Spleen (tissue), 11 donors: ENCODE data around the gene ENTPD8. TPM values are rescaled to one million over a fixed set of nuclear protein-coding genes. Genes with fewer than 3 reads are reported as not detected.

ENCODE experiments used
- DNase-seq: peaks from one replicate; pipeline ENCODE4 v3.0.0-alpha.2; 2020
- H3K27ac ChIP-seq, 8 donors: fragments of 200-600 bp; sonication (generic) in 7 of 8; 1 replicate in 4 of 8; 2 replicates in 4 of 8; pipeline versions ENCODE4 v1.5.0 to v1.8.0; 2016 to 2021; ENCODE audit warnings: inconsistent platforms in 4 of 8, mild to moderate bottlenecking in 4 of 8, moderate library complexity in 1 of 8
- H3K27me3 ChIP-seq, 7 donors: fragments of 200-600 bp; sonication (generic) in 6 of 7; replicated peaks in 1 of 7; 1 replicate in 4 of 7; 2 replicates in 3 of 7; pipeline versions ENCODE4 v1.5.0 to v1.8.0; 2016 to 2021; ENCODE audit warnings: inconsistent platforms in 3 of 7, mild to moderate bottlenecking in 1 of 7
- H3K36me3 ChIP-seq, 6 donors: fragments of 200-600 bp; sonication (generic) in 5 of 6; 1 replicate in 4 of 6; 2 replicates in 2 of 6; pipeline versions ENCODE4 v1.5.0 to v1.8.0; 2016 to 2021; ENCODE audit warnings: inconsistent platforms in 2 of 6
- H3K4me1 ChIP-seq, 6 donors: fragments of 200-600 bp; sonication (generic) in 5 of 6; 1 replicate in 3 of 6; 2 replicates in 3 of 6; pipeline versions ENCODE4 v1.5.0 to v1.8.0; 2016 to 2021; ENCODE audit warnings: inconsistent platforms in 3 of 6
- H3K4me3 ChIP-seq, 8 donors: fragments of 200-600 bp; sonication (generic) in 7 of 8; 1 replicate in 4 of 8; 2 replicates in 4 of 8; pipeline versions ENCODE4 v1.5.0 to v1.8.0; 2016 to 2021; ENCODE audit warnings: inconsistent platforms in 4 of 8, mild to moderate bottlenecking in 4 of 8, moderate library complexity in 2 of 8
- H3K9me3 ChIP-seq, 8 donors: fragments of 200-600 bp; sonication (generic) in 7 of 8; 1 replicate in 4 of 8; 2 replicates in 4 of 8; pipeline versions ENCODE4 v1.5.0 to v1.8.0; 2016 to 2021; ENCODE audit warnings: inconsistent platforms in 4 of 8
- CTCF ChIP-seq, 11 experiments: fragments of 200-600 bp in 7 of 11; fragments of 450-650 bp in 4 of 11; sonication (generic) in 4 of 11; IDR thresholded peaks in 8 of 11; conservative IDR thresholded peaks in 3 of 11; 1 replicate in 7 of 11; 2 replicates in 4 of 11; pipeline versions ENCODE4 v1.4.0 to v1.8.0; 2016 to 2021; ENCODE audit warnings: antibody characterized with exemption in 11 of 11, inconsistent platforms in 4 of 11, mild to moderate bottlenecking in 1 of 11
- POLR2A ChIP-seq, 3 donors: fragments of 450-650 bp; IDR thresholded peaks; one replicate each; pipeline ENCODE4 v1.5.1; 2017; ENCODE audit warnings: antibody characterized with exemption in 3 of 3, mild to moderate bottlenecking in 1 of 3
- POLR2AphosphoS5 ChIP-seq, 3 donors: sonication (generic); formaldehyde crosslinking; IDR thresholded peaks; one replicate each; pipeline ENCODE4 v1.5.1; 2017; ENCODE audit warnings: antibody characterized with exemption in 3 of 3
- WGBS, 5 donors: extraction: QIAGEN DNeasy Blood & Tissue Kit in 3 of 5; methylation state at CpG; one replicate each; pipeline versions ENCODE4 v1.1.5 to v1.1.7; 2013 to 2018; 5-methylcytosine and 5-hydroxymethylcytosine counted together
- intact Hi-C: fragments of 100-400 bp; cut with DNase I; formaldehyde crosslinking; loops from one replicate; pipeline ENCODE4 v1.15.0; 2023; ENCODE audit warnings: low total_unique reads
- polyA plus RNA-seq, 3 donors: library from polyadenylated mRNA; stranded (reverse); fragments of 200-250 nt; gene quantifications; one replicate each; pipeline ENCODE4 v1.2.1, GENCODE V29; 2013
- total RNA-seq, 7 donors: library from RNA; depleted of rRNA in 3 of 7; stranded (reverse); fragments of >200 nt in 3 of 7; fragmentation: NEBNext Ultra II Directional in 4 of 7; extraction: Animal tissue kit (Norgen Biotek cat#: 25700) in 4 of 7; gene quantifications; one replicate each; pipeline versions ENCODE4 v1.1.0 to v1.2.1, GENCODE V29; 2016 to 2021
- donor health status: healthy with polysubstance abuse.
- donor health status: DM: no; HTN: no; CAD: no; lungs with moderate emphysema.
- donor health status: DM: no; HTN: no; CAD: no.
- donor health status: Bipolar disorder and iron deficiency.
- donor health status: healthy.
- donor health status: DM: no; HTN: no; CAD: no.
- donor health status: DM: yes; HTN: yes; CAD: no.

ENTPD8 gene
- total and polyA plus RNA-seq, 10 donors = 0.07 to 0.37 (median 0.18) TPM; not detected in 4

- no peak overlapping the region for H3K4me3 ChIP-seq
- H3K4me1 ChIP-seq = peaks cover 0 to 17% (median 7%) of the 10 kb centered on the region in 6 donors
- DNase-seq = no peak
- intact Hi-C loops = no loop called here
- 88 to 98% (median 94%) methylated on average over 14 to 15 of the region's 15 CpGs for WGBS, 5 donors
- H3K27ac ChIP-seq = no peak overlapping the region
- TF ChIP-seq POLR2A (IDR thresholded peaks at IDR 0.05) (no peak), POLR2AphosphoS5 (IDR thresholded peaks at IDR 0.05) (no peak), CTCF (IDR thresholded peaks at IDR 0.05 in 8 of 11, conservative IDR thresholded peaks at IDR 0.05 in 3 of 11) (no peak)
- peaks cover 0 to under 1% (median 0%) of the 10 kb centered on the region in 6 donors for H3K36me3 ChIP-seq
- no peaks in the 10 kb centered on the region for H3K27me3 ChIP-seq
- H3K9me3 ChIP-seq = no peaks in the 10 kb centered on the region
Observed at GRCh38 chr9:137486141-137486490, 45.0 kb upstream of the ENTPD8 start.

- Histone ChIP-seq H3K4me3 (no peak overlapping the region), H3K27me3 (no peaks in the 10 kb centered on the region), H3K9me3 (no peaks in the 10 kb centered on the region), H3K4me1 (peaks cover 0 to 20% (median 8%) of the 10 kb centered on the region in 6 donors), H3K27ac (no peak overlapping the region), H3K36me3 (peaks cover 0 to under 1% (median 0%) of the 10 kb centered on the region in 6 donors)
- WGBS, 5 donors = 89 to 94% (median 91%) methylated on average over 15 to 26 of the region's 26 CpGs
- TF ChIP-seq POLR2A (IDR thresholded peaks at IDR 0.05) (no peak), POLR2AphosphoS5 (IDR thresholded peaks at IDR 0.05) (peak in 1 of 3 donors; percentile 7)
- DNase-seq = peak; percentile 56
- intact Hi-C loops = no loop called here
Observed at GRCh38 chr9:137485343-137486140, 44.4 kb upstream of the ENTPD8 start.

DNA sequence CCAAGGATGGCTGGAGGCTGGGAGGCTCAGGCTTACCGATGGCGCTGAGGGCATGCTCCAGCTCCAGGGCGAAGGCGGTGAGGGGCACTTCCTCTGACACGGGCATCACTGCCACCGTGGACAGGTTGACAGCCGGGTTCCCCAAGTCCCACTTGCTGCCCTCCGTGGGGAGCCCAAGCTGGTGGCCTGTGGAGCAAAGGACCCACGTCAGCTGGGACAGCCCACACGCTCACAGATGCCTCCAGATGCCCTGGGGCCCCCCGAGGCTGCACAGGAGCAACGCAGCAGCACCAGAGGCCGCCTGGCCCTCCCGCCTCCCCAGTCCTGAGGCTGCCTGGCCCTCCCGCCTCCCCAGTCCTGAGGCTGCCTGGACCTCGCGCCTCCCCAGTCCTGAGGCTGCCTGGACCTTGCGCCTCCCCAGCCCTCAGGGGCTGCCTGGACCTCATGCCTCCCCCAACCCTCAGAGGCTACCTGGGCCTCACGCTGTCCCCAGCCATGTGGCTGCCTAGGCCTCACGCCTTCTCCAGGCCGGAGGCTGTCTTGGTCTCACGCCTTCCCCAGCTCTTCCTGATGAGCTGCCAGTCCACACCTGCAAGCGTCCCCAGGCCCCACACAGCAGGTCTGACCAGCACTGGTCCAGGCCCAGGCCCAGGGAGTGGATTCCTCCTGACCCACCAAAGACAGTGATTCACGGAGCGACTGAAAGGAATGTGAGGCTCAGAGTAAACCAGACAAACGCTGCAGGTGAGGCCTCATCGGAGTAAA lies 43.6 kb upstream of the ENTPD8 start:
- 87 to 95% (median 92%) methylated on average over 13 to 27 of the region's 27 CpGs for WGBS, 5 donors
- Histone ChIP-seq H3K4me3 (no peak overlapping the region), H3K36me3 (peaks cover 0 to 3% (median 0%) of the 10 kb centered on the region in 6 donors), H3K27ac (no peak overlapping the region), H3K9me3 (no peaks in the 10 kb centered on the region), H3K27me3 (no peaks in the 10 kb centered on the region), H3K4me1 (peaks cover 0 to 28% (median 12%) of the 10 kb centered on the region in 6 donors)
- DNase-seq = peak; percentile 63
- intact Hi-C loops = no loop called here
- no peak for TF ChIP-seq POLR2A (IDR thresholded peaks at IDR 0.05)
- TF ChIP-seq POLR2AphosphoS5 (IDR thresholded peaks at IDR 0.05) = no peak
- no peak for TF ChIP-seq CTCF (IDR thresholded peaks at IDR 0.05 in 8 of 11, conservative IDR thresholded peaks at IDR 0.05 in 3 of 11)

DNA sequence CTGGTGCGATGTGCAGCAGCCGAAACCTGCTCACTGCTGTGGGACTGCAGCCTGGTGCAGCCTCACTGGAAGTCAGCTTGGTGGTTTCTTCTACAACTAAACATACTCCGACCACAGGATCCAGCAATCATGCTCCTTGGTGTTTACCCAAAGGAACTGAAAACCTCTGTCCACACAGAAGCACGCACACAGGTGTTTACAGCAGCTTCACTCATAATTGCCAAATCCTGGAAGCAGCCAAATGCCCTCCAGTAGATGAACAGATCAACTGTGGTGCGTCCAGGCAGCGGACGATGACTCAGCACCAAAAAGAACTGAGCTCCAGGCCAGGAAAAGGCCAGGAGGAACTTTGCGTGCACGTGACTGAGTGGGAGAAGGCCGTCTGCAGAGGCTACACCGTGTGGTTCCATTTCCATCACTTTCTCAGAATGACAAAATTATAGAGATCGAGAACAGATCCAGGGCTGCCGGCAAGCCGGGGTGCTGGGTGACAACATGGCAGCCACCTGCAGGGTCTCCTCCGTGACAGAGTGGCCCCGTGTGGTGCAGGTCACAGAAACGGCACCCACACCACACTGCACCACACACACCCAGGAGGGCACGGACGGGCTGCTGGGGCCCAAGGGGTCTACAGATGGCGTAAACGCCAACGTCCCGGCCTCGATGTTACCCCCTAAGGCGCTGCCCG lies 41.1 kb upstream of the ENTPD8 start:
- intact Hi-C loops = no loop called here
- H3K27me3 ChIP-seq = no peaks in the 10 kb centered on the region
- H3K27ac ChIP-seq = peak overlapping the region in 1 of 8 donors; percentile 6
- WGBS, 5 donors = 57 to 67% (median 62%) methylated on average over 20 to 26 of the region's 26 CpGs
- DNase-seq = peak; percentile 73
- H3K9me3 ChIP-seq = no peaks in the 10 kb centered on the region
- H3K4me3 ChIP-seq = no peak overlapping the region
- H3K4me1 ChIP-seq = peaks cover 0 to 52% (median 20%) of the 10 kb centered on the region in 6 donors
- H3K36me3 ChIP-seq = peaks cover 0 to 3% (median 0%) of the 10 kb centered on the region in 6 donors
- TF ChIP-seq CTCF (IDR thresholded peaks at IDR 0.05 in 8 of 11, conservative IDR thresholded peaks at IDR 0.05 in 3 of 11) (no peak), POLR2A (IDR thresholded peaks at IDR 0.05) (no peak), POLR2AphosphoS5 (IDR thresholded peaks at IDR 0.05) (peak; percentile 13 to 42 (median 42))
